ENCODE results near the gene SF3B2.

The SF3B2 gene

GRCh38 chr11:66080055-66080817, 28.1 kb downstream of the SF3B2 start:
- Histone ChIP-seq H2AFZ (ENCODE audit: low read depth) (no peak overlapping the region), H3K27ac (peak overlapping the region; percentile 23; the same call in 1 of the 2 replicates), H3K27me3 (ENCODE audit: insufficient read depth, low read depth) (no peaks in the 10 kb centered on the region), H3K4me3 (IDR thresholded peaks at IDR 0.05; ENCODE audit: insufficient read depth, low read depth, low read length) (no peak overlapping the region), H3K9ac (no peak overlapping the region), H3K4me2 (peak overlapping the region; percentile 69; the same call in 1 of the 2 replicates), H3K4me1 (ENCODE audit: low read depth, poor library complexity, severe bottlenecking) (peaks cover 62% of the 10 kb centered on the region), H4K20me1 (ENCODE audit: insufficient read depth) (0 out of 2 replicates have a peak, but pooled peaks cover 7% of the 10 kb centered on the region), H3K79me2 (ENCODE audit: insufficient read depth, low read depth) (peaks cover 71% of the 10 kb centered on the region), H3K36me3 (ENCODE audit: insufficient read depth) (no peaks in the 10 kb centered on the region)
- no peak for TF ChIP-seq CTCF (conservative IDR thresholded peaks at IDR 0.05; ENCODE audit: low read depth, low read length)

GRCh38 chr11:66081505-66081904, 29.3 kb downstream of the SF3B2 start:
- no peak for TF ChIP-seq CTCF (conservative IDR thresholded peaks at IDR 0.05; ENCODE audit: low read depth, low read length)
- 0 out of 2 replicates have a peak, but pooled peaks cover 9% of the 10 kb centered on the region for H4K20me1 ChIP-seq (ENCODE audit: insufficient read depth)

GRCh38 chr11:66082946-66083698, 31.0 kb downstream of the SF3B2 start:
- H3K9ac ChIP-seq, result no peak overlapping the region
- no peak overlapping the region for H3K27ac ChIP-seq
- H3K4me3 ChIP-seq (IDR thresholded peaks at IDR 0.05; ENCODE audit: insufficient read depth, low read depth, low read length), result no peak overlapping the region
- peak overlapping the region; percentile 7; the same call in 1 of the 2 replicates for H3K4me2 ChIP-seq
- no peak overlapping the region for H2AFZ ChIP-seq (ENCODE audit: low read depth)
- no peak for TF ChIP-seq CTCF (conservative IDR thresholded peaks at IDR 0.05; ENCODE audit: low read depth, low read length)
- peaks cover 57% of the 10 kb centered on the region for H3K4me1 ChIP-seq (ENCODE audit: low read depth, poor library complexity, severe bottlenecking)
- 0 out of 2 replicates have a peak, but pooled peaks cover 9% of the 10 kb centered on the region for H4K20me1 ChIP-seq (ENCODE audit: insufficient read depth)
- no peaks in the 10 kb centered on the region for H3K27me3 ChIP-seq (ENCODE audit: insufficient read depth, low read depth)
- peaks cover 61% of the 10 kb centered on the region for H3K79me2 ChIP-seq (ENCODE audit: insufficient read depth, low read depth)
- no peaks in the 10 kb centered on the region for H3K36me3 ChIP-seq (ENCODE audit: insufficient read depth)

More at GRCh38 chr11:66081505-66081904, 29.3 kb downstream of the SF3B2 start:
- Histone ChIP-seq H3K36me3 (ENCODE audit: insufficient read depth) (no peaks in the 10 kb centered on the region), H3K79me2 (ENCODE audit: insufficient read depth, low read depth) (peaks cover 62% of the 10 kb centered on the region), H3K27me3 (ENCODE audit: insufficient read depth, low read depth) (no peaks in the 10 kb centered on the region), H3K4me3 (IDR thresholded peaks at IDR 0.05; ENCODE audit: insufficient read depth, low read depth, low read length) (no peak overlapping the region), H2AFZ (ENCODE audit: low read depth) (peak overlapping the region; percentile 11; the same call in 1 of the 2 replicates), H3K4me2 (peak overlapping the region; percentile 69), H3K27ac (peak overlapping the region; percentile 23; the same call in 1 of the 2 replicates), H3K4me1 (ENCODE audit: low read depth, poor library complexity, severe bottlenecking) (peaks cover 62% of the 10 kb centered on the region), H3K9ac (no peak overlapping the region)

GRCh38 chr11:66083767-66084166, 31.6 kb downstream of the SF3B2 start:
- Histone ChIP-seq H3K36me3 (ENCODE audit: insufficient read depth) (no peaks in the 10 kb centered on the region), H3K27me3 (ENCODE audit: insufficient read depth, low read depth) (no peaks in the 10 kb centered on the region), H3K79me2 (ENCODE audit: insufficient read depth, low read depth) (peaks cover 61% of the 10 kb centered on the region), H3K27ac (no peak overlapping the region), H2AFZ (ENCODE audit: low read depth) (no peak overlapping the region), H4K20me1 (ENCODE audit: insufficient read depth) (0 out of 2 replicates have a peak, but pooled peaks cover 9% of the 10 kb centered on the region), H3K4me2 (no peak overlapping the region), H3K4me3 (IDR thresholded peaks at IDR 0.05; ENCODE audit: insufficient read depth, low read depth, low read length) (no peak overlapping the region), H3K9ac (no peak overlapping the region), H3K4me1 (ENCODE audit: low read depth, poor library complexity, severe bottlenecking) (peaks cover 51% of the 10 kb centered on the region)
- TF ChIP-seq CTCF (conservative IDR thresholded peaks at IDR 0.05; ENCODE audit: low read depth, low read length), result no peak
